Karpas-422 (cell line): ENCODE measurements around the gene SSBP4. TPM values are rescaled to one million over a fixed set of nuclear protein-coding genes. Genes with fewer than 3 reads are reported as not detected.
A peak's percentile ranks its signal among the peaks of the same experiment; 100 is the strongest.
"Not testable (repeated sequence)": the region's sequence is repeated elsewhere in the genome, so short reads cannot be mapped to it uniquely, and the experiment has no call there.

Experiments used
- DNase-seq: peaks from one replicate; pipeline ENCODE4 v3.0.0-alpha.2; 2015
- H2AFZ ChIP-seq: fragments of 200-600 bp; sonication (generic); 2 replicates; pipeline ENCODE4 v1.6.1; 2014; ENCODE audit warnings: antibody characterized with exemption, low read length, mixed read lengths
- H3K27ac ChIP-seq: fragments of 200-600 bp; sonication (generic); 2 replicates; pipeline ENCODE4 v1.5.1; 2014; ENCODE audit warnings: mild to moderate bottlenecking, low read length, moderate library complexity
- H3K27me3 ChIP-seq: fragments of 200-600 bp; sonication (generic); 2 replicates; pipeline ENCODE4 v1.6.1; 2014; ENCODE audit warnings: low read length, mixed read lengths
- H3K36me3 ChIP-seq: fragments of 200-600 bp; sonication (generic); 2 replicates; pipeline ENCODE4 v1.6.1; 2014; ENCODE audit warnings: low read length, mixed read lengths; ENCODE audit not compliant: insufficient read depth
- H3K4me1 ChIP-seq: fragments of 200-600 bp; sonication (generic); 2 replicates; pipeline ENCODE4 v1.6.1; 2014; ENCODE audit warnings: mild to moderate bottlenecking, low read length, mixed read lengths
- H3K4me2 ChIP-seq: fragments of 200-600 bp; sonication (generic); 2 replicates; pipeline ENCODE4 v1.6.1; 2014; ENCODE audit warnings: low read length, low read depth, mild to moderate bottlenecking; ENCODE audit not compliant: poor library complexity, severe bottlenecking
- H3K4me3 ChIP-seq: fragments of 200-600 bp; sonication (generic); 2 replicates; pipeline ENCODE4 v1.5.1; 2014; ENCODE audit warnings: mild to moderate bottlenecking, antibody characterized with exemption, low read length, mixed read lengths
- H3K79me2 ChIP-seq: fragments of 200-600 bp; sonication (generic); 2 replicates; pipeline ENCODE4 v1.6.1; 2014; ENCODE audit warnings: mild to moderate bottlenecking, low read length, mixed read lengths
- H3K9ac ChIP-seq: fragments of 200-600 bp; sonication (generic); 2 replicates; pipeline ENCODE4 v1.6.0; 2014; ENCODE audit warnings: low read length
- H3K9me2 ChIP-seq: fragments of 200-600 bp; sonication (generic), shearing (Covaris generic); replicated peaks from 2 replicates; pipeline ENCODE4 v1.6.0; 2014; ENCODE audit warnings: mild to moderate bottlenecking, low read length, moderate library complexity; ENCODE audit not compliant: insufficient read depth
- H3K9me3 ChIP-seq: fragments of 300-700, 200-600 bp; sonication (generic); 2 replicates; pipeline ENCODE4 v1.6.1; 2014; ENCODE audit warnings: low read length, mixed read lengths
- H4K20me1 ChIP-seq: fragments of 200-600 bp; sonication (generic); 2 replicates; pipeline ENCODE4 v1.6.1; 2014; ENCODE audit warnings: mild to moderate bottlenecking, antibody characterized with exemption, low read length, low read depth; ENCODE audit not compliant: insufficient read depth
- total RNA-seq: library from RNA; depleted of rRNA; stranded (reverse); fragments of >200 nt; shearing (Covaris generic); gene quantifications from 2 replicates; pipeline ENCODE4 v1.2.3, GENCODE V29; 2014; ENCODE audit warnings: low replicate concordance; rRNA removed

SSBP4 gene
- 22.5 and 73.2 TPM in 2 replicates for total RNA-seq

DNA sequence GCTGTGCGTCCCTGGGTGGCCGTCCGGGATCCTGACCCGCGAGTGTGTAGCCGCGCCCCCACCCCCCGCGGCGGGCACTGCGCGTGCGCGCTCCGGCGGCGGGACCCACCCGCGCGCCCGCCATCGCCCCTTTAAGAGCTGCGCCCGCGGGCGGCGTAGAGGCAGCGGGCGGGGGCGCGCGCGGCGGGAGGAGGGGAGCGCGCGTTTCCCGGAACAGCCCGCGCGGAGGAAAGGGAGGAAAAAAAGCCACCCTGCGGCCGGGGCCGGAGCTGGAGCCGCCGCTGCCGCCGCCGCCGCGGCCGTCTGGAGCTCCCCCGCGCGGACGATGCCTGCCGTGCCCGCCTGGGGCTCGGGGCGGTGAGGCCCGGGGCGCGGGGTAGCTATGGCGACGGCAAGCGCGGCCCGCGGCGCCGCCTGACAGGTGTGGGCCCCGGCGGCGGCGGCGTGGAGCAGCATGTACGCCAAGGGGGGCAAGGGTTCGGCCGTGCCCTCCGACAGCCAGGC is at the start of gene SSBP4:
Gene SSBP4, plus strand, starts transcription at position 204 of the 504 bp plus-strand sequence. Its CDS starts 251 bp downstream, at position 455.
- no peaks in the 10 kb centered on the region for H3K79me2 ChIP-seq
- DNase-seq: peak; percentile 87
- no peaks in the 10 kb centered on the region for H3K36me3 ChIP-seq
- no peaks in the 10 kb centered on the region for H3K9me3 ChIP-seq
- H3K27ac ChIP-seq: no peak within 1 kb of the TSS
- H3K9ac ChIP-seq: peak within 1 kb of the TSS; percentile 60
- H3K9me2 ChIP-seq: no peaks in the 10 kb centered on the region
- H4K20me1 ChIP-seq: peaks cover 36% of the 10 kb centered on the region
- H2AFZ ChIP-seq: no peak within 1 kb of the TSS
- peak within 1 kb of the TSS; percentile 47; the same call in 1 of the 2 replicates for H3K4me3 ChIP-seq
- H3K4me1 ChIP-seq: peaks cover 30% of the 10 kb centered on the region
- no peaks in the 10 kb centered on the region; the same call in 1 of the 2 replicates for H3K27me3 ChIP-seq
- peak within 1 kb of the TSS; percentile 59 for H3K4me2 ChIP-seq

DNA sequence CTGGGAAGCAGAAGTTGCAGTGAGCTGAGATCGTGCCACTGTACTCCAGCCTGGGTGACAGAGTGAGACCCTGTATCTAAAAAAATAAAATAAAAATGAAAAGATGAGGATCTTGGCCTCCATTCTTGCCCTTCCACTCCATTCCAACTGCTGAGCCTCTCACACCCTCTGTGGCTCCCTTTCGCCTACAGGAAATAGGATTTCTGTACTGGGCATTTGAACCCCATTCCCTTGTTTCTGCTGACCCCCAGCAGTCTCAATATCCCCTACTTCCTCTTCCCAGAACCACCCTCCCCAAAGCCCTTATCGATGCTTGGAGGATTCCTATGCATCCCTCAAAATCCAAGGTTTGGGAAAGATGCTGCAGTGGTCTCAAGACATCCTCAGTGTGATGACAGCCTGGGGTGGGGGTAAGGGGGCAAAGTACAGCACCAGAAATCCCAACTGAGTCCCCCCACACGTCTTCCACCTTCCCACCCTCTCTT is 45.7 kb upstream of the SSBP4 start:
- Histone ChIP-seq H3K9ac (no peak overlapping the region), H3K4me3 (no peak overlapping the region), H3K9me3 (no peaks in the 10 kb centered on the region), H4K20me1 (no peaks in the 10 kb centered on the region), H2AFZ (no peak overlapping the region), H3K4me1 (peaks cover 5% of the 10 kb centered on the region), H3K36me3 (no peaks in the 10 kb centered on the region), H3K27me3 (no peaks in the 10 kb centered on the region), H3K4me2 (no peak overlapping the region), H3K9me2 (no peaks in the 10 kb centered on the region), H3K27ac (no peak overlapping the region), H3K79me2 (no peaks in the 10 kb centered on the region)
- DNase-seq: no peak

DNA sequence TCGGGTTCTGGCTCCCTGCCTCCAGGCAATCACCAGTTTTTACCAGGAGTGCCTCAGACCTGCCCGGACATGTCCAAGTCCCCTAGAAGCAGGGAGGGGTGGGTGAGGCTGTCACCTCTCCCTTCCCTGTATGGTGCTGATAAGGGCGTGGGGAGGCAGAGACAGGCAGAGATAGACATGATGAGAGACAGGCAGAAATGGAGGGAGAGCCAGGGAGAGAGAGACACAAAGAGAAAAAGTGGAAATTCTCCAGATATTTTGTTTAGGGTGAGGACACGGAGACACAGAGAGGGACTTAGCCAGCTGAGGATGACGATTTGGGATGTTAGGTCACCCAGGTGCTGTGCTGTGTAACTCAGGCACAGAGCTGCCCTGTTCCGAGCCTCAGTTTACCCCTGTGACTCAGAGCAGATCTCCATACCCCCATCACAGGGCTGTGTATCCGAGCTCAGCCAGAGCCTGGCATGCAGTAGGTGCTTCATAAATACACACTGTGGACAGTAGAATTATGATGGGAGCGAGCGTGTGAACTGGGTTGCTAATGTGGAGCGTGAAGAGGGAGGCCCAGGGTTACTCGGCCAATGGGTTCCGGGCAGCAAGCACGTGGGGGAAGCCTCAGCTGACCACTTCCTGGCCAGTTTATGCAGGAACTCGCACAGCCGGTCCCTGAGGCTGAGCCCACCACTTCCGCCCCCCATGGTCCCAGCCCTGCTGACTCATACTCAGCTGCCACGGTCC is 45.1 kb upstream of the SSBP4 start:
- H4K20me1 ChIP-seq: no peaks in the 10 kb centered on the region
- no peaks in the 10 kb centered on the region for H3K27me3 ChIP-seq
- H2AFZ ChIP-seq: no peak overlapping the region
- no peaks in the 10 kb centered on the region for H3K9me2 ChIP-seq
- peak overlapping the region; percentile 20; the same call in 1 of the 2 replicates for H3K9ac ChIP-seq
- H3K4me1 ChIP-seq: peaks cover 5% of the 10 kb centered on the region
- H3K79me2 ChIP-seq: no peaks in the 10 kb centered on the region
- H3K36me3 ChIP-seq: no peaks in the 10 kb centered on the region
- DNase-seq: peak; percentile 49
- no peak overlapping the region for H3K27ac ChIP-seq
- no peaks in the 10 kb centered on the region for H3K9me3 ChIP-seq
- no peak overlapping the region for H3K4me2 ChIP-seq
- no peak overlapping the region for H3K4me3 ChIP-seq

DNA sequence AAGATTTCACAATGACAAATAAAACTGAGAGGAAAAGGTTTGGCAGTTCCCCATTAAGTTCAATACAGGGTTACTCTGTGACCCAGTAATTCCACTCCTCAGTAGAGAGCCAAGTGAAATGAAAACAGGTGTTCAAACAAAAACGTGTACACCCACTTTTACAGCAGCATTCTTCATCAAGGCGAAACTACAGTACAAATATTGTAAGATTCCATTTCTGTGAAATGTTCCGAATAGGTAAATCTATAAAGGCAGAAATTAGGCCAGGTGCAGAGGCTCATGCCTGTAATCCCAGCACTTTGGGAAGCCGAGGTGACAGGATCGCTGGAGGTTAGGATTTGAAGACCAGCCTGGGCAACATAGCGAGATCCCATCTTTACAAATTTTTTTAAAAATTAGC is 42.2 kb upstream of the SSBP4 start:
- H3K9me2 ChIP-seq: no peaks in the 10 kb centered on the region
- no peaks in the 10 kb centered on the region for H3K9me3 ChIP-seq
- no peak overlapping the region for H3K9ac ChIP-seq
- no peak overlapping the region for H3K4me3 ChIP-seq
- no peak for DNase-seq
- H3K4me2 ChIP-seq: no peak overlapping the region
- peaks cover 5% of the 10 kb centered on the region for H3K4me1 ChIP-seq
- no peaks in the 10 kb centered on the region for H3K27me3 ChIP-seq
- H2AFZ ChIP-seq: no peak overlapping the region
- no peaks in the 10 kb centered on the region for H3K36me3 ChIP-seq
- H4K20me1 ChIP-seq: no peaks in the 10 kb centered on the region
- no peak overlapping the region for H3K27ac ChIP-seq
- H3K79me2 ChIP-seq: no peaks in the 10 kb centered on the region

DNA sequence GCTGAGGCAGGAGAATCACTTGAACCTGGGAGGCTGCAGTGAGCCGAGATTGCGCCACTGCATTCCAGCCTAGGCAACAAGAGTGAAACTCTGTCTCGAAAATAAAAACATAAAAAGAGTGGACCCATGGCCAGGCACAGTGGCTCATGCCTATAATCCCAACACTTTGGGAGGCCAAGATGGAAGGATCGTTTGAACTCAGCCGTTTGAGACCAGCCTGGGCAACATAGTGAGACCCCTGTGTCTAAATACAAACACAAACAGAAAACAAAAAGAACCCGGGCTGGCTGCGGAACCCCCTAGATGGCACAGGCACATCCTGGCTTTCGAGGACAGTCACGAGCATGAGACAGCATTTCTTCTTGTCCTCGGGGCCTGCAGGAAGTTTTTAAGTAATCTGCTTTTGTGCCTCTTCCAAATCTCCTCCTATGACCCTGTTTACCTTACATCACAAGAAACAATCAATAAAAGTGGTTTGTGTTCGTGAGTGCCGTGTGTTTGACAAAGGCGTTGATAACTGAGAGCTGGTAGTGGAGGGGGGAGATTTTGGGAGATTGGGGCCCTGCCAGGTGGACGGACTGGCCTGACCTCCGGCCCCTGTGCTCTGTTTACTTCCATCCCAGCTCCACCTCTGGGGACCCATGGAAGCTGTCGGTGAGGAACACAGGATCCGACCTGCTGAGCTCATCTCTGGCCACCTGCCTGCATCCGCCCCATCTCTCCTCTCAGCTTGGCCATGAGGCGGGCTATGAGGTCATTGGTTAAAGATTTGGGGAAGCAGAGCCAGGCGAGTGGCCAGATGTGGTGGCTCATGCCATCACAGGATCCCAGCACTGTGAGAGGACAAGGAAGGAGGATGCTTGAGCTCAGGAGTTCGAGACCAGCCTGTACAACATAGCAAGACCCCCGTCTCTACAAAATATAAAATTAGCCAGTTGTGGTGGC is 39.1 kb upstream of the SSBP4 start:
- Histone ChIP-seq H3K27ac (no peak overlapping the region), H3K79me2 (no peaks in the 10 kb centered on the region), H3K4me1 (no peaks in the 10 kb centered on the region), H3K27me3 (no peaks in the 10 kb centered on the region), H4K20me1 (no peaks in the 10 kb centered on the region), H3K9me3 (no peaks in the 10 kb centered on the region), H3K36me3 (no peaks in the 10 kb centered on the region), H3K9ac (no peak overlapping the region), H3K4me2 (no peak overlapping the region), H3K9me2 (no peaks in the 10 kb centered on the region), H3K4me3 (no peak overlapping the region), H2AFZ (no peak overlapping the region)
- no peak for DNase-seq

DNA sequence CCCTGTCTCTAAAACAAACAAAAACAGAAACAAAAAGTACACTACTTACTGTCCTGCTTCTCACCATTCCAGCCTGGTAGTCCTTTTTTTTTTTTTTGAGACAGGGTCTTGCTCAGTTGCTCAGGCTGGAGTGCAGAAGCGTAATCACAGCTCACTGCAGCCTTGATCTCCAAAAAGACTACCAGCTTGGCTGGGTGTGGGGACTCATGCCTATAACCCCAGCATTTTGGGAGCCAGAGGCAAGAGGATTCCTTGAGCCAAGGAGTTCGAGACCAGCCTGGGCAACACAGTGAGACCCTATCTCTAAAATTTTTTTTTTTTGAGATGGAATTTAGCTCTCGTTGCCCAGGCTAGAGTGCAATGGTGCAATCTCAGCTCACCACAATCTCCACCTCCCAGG is 38.4 kb upstream of the SSBP4 start:
- H3K4me2 ChIP-seq: no peak overlapping the region
- no peak for DNase-seq
- H3K4me1 ChIP-seq: no peaks in the 10 kb centered on the region
- H3K79me2 ChIP-seq: no peaks in the 10 kb centered on the region
- H3K27me3 ChIP-seq: no peaks in the 10 kb centered on the region
- H2AFZ ChIP-seq: no peak overlapping the region
- H3K4me3 ChIP-seq: no peak overlapping the region
- H3K9me2 ChIP-seq: no peaks in the 10 kb centered on the region
- no peaks in the 10 kb centered on the region for H3K36me3 ChIP-seq
- no peak overlapping the region for H3K9ac ChIP-seq
- no peaks in the 10 kb centered on the region for H4K20me1 ChIP-seq
- no peaks in the 10 kb centered on the region for H3K9me3 ChIP-seq
- no peak overlapping the region for H3K27ac ChIP-seq

DNA sequence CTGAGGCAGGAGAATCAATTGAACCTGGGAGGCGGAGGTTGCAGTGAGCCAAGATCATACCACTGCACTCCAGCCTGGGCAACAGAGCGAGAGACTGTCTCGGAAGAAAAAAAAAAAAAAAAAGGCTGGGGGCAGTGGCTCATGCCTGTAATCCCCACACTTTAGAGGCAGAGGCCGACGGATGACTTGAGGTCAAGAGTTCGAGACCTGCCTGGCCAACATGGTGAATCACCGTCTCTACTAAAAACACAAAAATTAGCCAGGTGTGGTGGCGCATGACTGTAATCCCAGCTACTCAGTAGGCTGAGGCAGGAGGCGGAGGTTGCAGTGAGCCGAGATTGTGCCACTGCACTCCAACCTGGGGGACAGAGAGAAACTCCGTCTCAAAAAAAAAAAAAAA is 35.6 kb upstream of the SSBP4 start:
- not testable (repeated sequence) for H3K9me3 ChIP-seq, H3K27ac ChIP-seq, H3K36me3 ChIP-seq, H3K9ac ChIP-seq, DNase-seq, H3K4me3 ChIP-seq, H3K27me3 ChIP-seq, H3K9me2 ChIP-seq, H3K4me1 ChIP-seq, H3K79me2 ChIP-seq, H2AFZ ChIP-seq, H3K4me2 ChIP-seq, H4K20me1 ChIP-seq

DNA sequence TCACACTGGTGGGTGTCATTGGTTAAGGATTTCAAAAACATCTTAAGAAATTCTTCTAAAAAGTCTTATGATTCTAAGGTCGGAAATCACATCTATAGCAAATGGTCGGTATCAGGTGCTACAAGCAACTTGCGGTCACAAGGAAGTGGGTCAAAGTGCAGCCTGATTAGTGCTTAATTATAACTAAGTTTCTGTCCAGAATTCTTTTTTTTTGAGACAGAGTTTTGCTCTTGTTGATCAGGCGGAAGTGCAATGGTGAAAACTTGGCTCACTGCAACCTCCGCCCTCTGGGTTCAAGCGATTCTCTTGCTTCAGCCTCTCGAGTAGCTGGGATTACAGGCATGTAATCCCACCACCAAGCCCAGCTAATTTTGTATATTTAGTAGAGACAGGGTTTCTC is 34.4 kb upstream of the SSBP4 start:
- Histone ChIP-seq H3K9me2 (no peaks in the 10 kb centered on the region), H4K20me1 (no peaks in the 10 kb centered on the region), H3K9ac (no peak overlapping the region), H3K4me1 (peaks cover 7% of the 10 kb centered on the region), H3K79me2 (no peaks in the 10 kb centered on the region), H3K9me3 (no peaks in the 10 kb centered on the region), H3K4me2 (no peak overlapping the region), H3K27ac (no peak overlapping the region), H3K36me3 (no peaks in the 10 kb centered on the region), H3K27me3 (no peaks in the 10 kb centered on the region; the same call in 1 of the 2 replicates), H2AFZ (no peak overlapping the region), H3K4me3 (no peak overlapping the region)
- DNase-seq: no peak
